Measurements from ENCODE around the gene GP1BA.

DNA sequence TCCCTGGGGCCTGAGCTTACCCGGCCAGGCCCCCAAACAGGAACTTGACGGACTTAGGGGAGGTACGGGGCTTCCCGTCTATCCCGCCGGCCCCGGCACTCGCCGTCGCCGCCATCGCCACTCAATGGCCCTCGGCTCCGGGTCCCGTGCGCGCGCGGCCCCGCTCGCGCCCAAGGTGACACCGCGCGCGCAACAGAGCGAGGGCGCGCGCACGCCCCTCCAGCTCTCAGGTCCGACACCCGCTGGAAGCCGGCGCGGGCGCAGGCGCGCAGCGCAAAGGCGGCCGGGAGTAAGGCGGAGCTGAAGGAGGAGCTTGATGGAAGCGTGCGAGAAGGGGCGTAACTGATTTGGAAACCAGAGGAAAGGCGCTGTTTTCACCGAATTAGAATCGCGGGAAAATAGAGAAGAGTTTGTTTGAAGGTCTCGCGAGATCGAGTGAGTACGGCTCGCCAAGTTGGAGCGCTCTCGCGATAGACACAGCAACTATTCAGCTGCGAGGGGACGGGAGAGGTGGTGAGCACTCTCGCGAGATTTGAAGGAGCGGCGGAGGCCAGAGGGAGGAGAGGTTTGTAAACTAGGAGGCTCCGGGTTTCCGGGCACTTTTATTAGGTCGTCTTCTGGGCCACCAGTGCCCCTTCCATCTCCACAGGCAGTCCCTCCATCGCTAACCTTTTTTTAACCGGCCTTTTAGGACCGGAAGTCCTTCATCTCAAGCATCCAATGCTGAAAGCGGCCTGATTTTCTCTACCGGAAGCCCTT, 7.9 kb downstream of the GP1BA start, which contains the start of the genes RNF167 and SLC25A11:
- TF ChIP-seq, protein P1, sequence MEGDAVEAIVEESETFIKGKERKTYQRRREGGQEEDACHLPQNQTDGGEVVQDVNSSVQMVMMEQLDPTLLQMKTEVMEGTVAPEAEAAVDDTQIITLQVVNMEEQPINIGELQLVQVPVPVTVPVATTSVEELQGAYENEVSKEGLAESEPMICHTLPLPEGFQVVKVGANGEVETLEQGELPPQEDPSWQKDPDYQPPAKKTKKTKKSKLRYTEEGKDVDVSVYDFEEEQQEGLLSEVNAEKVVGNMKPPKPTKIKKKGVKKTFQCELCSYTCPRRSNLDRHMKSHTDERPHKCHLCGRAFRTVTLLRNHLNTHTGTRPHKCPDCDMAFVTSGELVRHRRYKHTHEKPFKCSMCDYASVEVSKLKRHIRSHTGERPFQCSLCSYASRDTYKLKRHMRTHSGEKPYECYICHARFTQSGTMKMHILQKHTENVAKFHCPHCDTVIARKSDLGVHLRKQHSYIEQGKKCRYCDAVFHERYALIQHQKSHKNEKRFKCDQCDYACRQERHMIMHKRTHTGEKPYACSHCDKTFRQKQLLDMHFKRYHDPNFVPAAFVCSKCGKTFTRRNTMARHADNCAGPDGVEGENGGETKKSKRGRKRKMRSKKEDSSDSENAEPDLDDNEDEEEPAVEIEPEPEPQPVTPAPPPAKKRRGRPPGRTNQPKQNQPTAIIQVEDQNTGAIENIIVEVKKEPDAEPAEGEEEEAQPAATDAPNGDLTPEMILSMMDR (IDR thresholded peaks at IDR 0.05; ENCODE audit: low read depth, low read length, poor library complexity, severe bottlenecking): no peak
- TF ChIP-seq EZH2phosphoT487 (IDR thresholded peaks at IDR 0.05; ENCODE audit: borderline replicate concordance, low read length): no peak
